GM18507 (cell line): ENCODE results near the gene C9orf43.

Source experiments
- DNase-seq: peaks from one replicate; pipeline ENCODE4 v3.0.0; 2011; ENCODE audit warnings: low read depth; ENCODE audit not compliant: insufficient read length; ENCODE audit errors: extremely low spot score
- FAIRE-seq: peaks from 2 replicates; lab custom pipeline; 2011; peaks lifted over from hg19 to GRCh38; lab: Jason Lieb, UNC

Gene C9orf43

GRCh38 chr9:113461285-113461684, 50.7 kb downstream of the C9orf43 start:
- no peak for DNase-seq
- FAIRE-seq = no peak

- no peak for DNase-seq
- no peak for FAIRE-seq
Observed at GRCh38 chr9:113461943-113462342, 51.4 kb downstream of the C9orf43 start.

- no peak for FAIRE-seq
Observed at GRCh38 chr9:113462781-113463286, 52.3 kb downstream of the C9orf43 start.

GRCh38 chr9:113463418-113464285, 53.1 kb downstream of the C9orf43 start, which contains the start of gene RGS3:
TSS of gene RGS3 (plus strand) at chr9:113463727. CDS start at chr9:113463803, 76 bp downstream.
- FAIRE-seq (no peak), DNase-seq (no peak)

More at GRCh38 chr9:113462781-113463286, 52.3 kb downstream of the C9orf43 start:
- DNase-seq = no peak

GRCh38 chr9:113464286-113464660, 53.7 kb downstream of the C9orf43 start:
- DNase-seq (no peak), FAIRE-seq (no peak)

- FAIRE-seq (no peak), DNase-seq (no peak)
Observed at GRCh38 chr9:113465599-113466140, 55.1 kb downstream of the C9orf43 start.

GRCh38 chr9:113467183-113467582, 56.6 kb downstream of the C9orf43 start:
- no peak for FAIRE-seq

GRCh38 chr9:113468716-113469448, 58.3 kb downstream of the C9orf43 start:
- no peak for FAIRE-seq
- DNase-seq = no peak

More at GRCh38 chr9:113467183-113467582, 56.6 kb downstream of the C9orf43 start:
- DNase-seq = no peak

- DNase-seq = no peak
- FAIRE-seq = no peak
Observed at GRCh38 chr9:113471143-113471542, 60.6 kb downstream of the C9orf43 start.

GRCh38 chr9:113471566-113471965, 61.0 kb downstream of the C9orf43 start:
- no peak for DNase-seq
- no peak for FAIRE-seq

GRCh38 chr9:113472199-113472598, 61.7 kb downstream of the C9orf43 start:
- no peak for DNase-seq
- FAIRE-seq = no peak

- no peak for FAIRE-seq
- no peak for DNase-seq
Observed at GRCh38 chr9:113474360-113475028, 63.9 kb downstream of the C9orf43 start.

- FAIRE-seq = no peak
- DNase-seq = no peak
Observed at GRCh38 chr9:113475031-113475430, 64.5 kb downstream of the C9orf43 start.

- FAIRE-seq = no peak
Observed at GRCh38 chr9:113475992-113476391, 65.4 kb downstream of the C9orf43 start.

GRCh38 chr9:113476511-113476916, 66.0 kb downstream of the C9orf43 start:
- no peak for FAIRE-seq
- no peak for DNase-seq

More at GRCh38 chr9:113475992-113476391, 65.4 kb downstream of the C9orf43 start:
- no peak for DNase-seq

GRCh38 chr9:113477058-113477457, 66.5 kb downstream of the C9orf43 start:
- FAIRE-seq (no peak), DNase-seq (no peak)

- FAIRE-seq (no peak), DNase-seq (no peak)
Observed at GRCh38 chr9:113477661-113478060, 67.1 kb downstream of the C9orf43 start.

GRCh38 chr9:113479174-113479621, 68.7 kb downstream of the C9orf43 start:
- DNase-seq (no peak), FAIRE-seq (no peak)
